Spleen (tissue), 7 donors: ENCODE results near the gene EID3.

ENCODE experiments used
- CTCF ChIP-seq, 11 experiments: fragments of 200-600 bp in 7 of 11; fragments of 450-650 bp in 4 of 11; sonication (generic) in 4 of 11; IDR thresholded peaks in 8 of 11; conservative IDR thresholded peaks in 3 of 11; 1 replicate in 7 of 11; 2 replicates in 4 of 11; pipeline versions ENCODE4 v1.4.0 to v1.8.0; 2016 to 2021; ENCODE audit warnings: antibody characterized with exemption in 11 of 11, inconsistent platforms in 4 of 11, mild to moderate bottlenecking in 1 of 11
- POLR2A ChIP-seq, 3 donors: fragments of 450-650 bp; IDR thresholded peaks; one replicate each; pipeline ENCODE4 v1.5.1; 2017; ENCODE audit warnings: antibody characterized with exemption in 3 of 3, mild to moderate bottlenecking in 1 of 3
- POLR2AphosphoS5 ChIP-seq, 3 donors: sonication (generic); formaldehyde crosslinking; IDR thresholded peaks; one replicate each; pipeline ENCODE4 v1.5.1; 2017; ENCODE audit warnings: antibody characterized with exemption in 3 of 3
- donor health status: DM: no; HTN: no; CAD: no; lungs with moderate emphysema.
- donor health status: DM: no; HTN: no; CAD: no.
- donor health status: DM: no; HTN: no; CAD: no.

- no peak for TF ChIP-seq POLR2AphosphoS5 (IDR thresholded peaks at IDR 0.05)
- TF ChIP-seq CTCF (IDR thresholded peaks at IDR 0.05 in 8 of 11, conservative IDR thresholded peaks at IDR 0.05 in 3 of 11): no peak
- no peak for TF ChIP-seq POLR2A (IDR thresholded peaks at IDR 0.05)
Measured at GRCh38 chr12:104307655-104308000, 4.1 kb downstream of the EID3 start.
